Panc1 (cell line): ENCODE results near the gene KCNC3. TPM values are rescaled to one million over a fixed set of nuclear protein-coding genes. Genes with fewer than 3 reads are reported as not detected.

Experiments
- ATAC-seq: fragments of 200-7000 bp; cut with Tn5 transposase; 2 replicates; pipeline ENCODE4 v1.9.1; 2020; ENCODE audit warnings: mild to moderate bottlenecking, moderate library complexity
- BruUV-seq: library from RNA; stranded (reverse); fragments of 400-500 nt; replicated peaks from 2 replicates; lab custom pipeline; 2021; lab: Mats Ljungman, UMichigan
- CTCF ChIA-PET: fragments of 300-600 bp; sonication (Branson Sonifier 250); formaldehyde crosslinking; loops from one replicate; lab custom pipeline; 2022; ENCODE audit warnings: antibody characterized with exemption; lab: Charles Lee
- POLR2A ChIA-PET: fragments of 300-600 bp; sonication (Branson Sonifier 250); formaldehyde crosslinking; loops from one replicate; lab custom pipeline; 2022; ENCODE audit warnings: antibody characterized with exemption; lab: Charles Lee
- DNase-seq: peaks from one replicate; pipeline ENCODE4 v3.0.0-alpha.2; 2010; ENCODE audit warnings: low read depth, low spot score
- H3K27ac ChIP-seq: 2 replicates; pipeline ENCODE4 v1.5.1; 2011; ENCODE audit warnings: mild to moderate bottlenecking, low read length, inconsistent platforms
- H3K27me3 ChIP-seq: fragments of 200-500 bp; sonication (Bioruptor generic); 2 replicates; pipeline ENCODE4 v1.6.0; 2014; ENCODE audit warnings: low read length, inconsistent platforms; ENCODE audit not compliant: control insufficient read depth, insufficient read depth
- H3K36me3 ChIP-seq: fragments of 200-500 bp; sonication (Bioruptor generic); 2 replicates; pipeline ENCODE4 v1.5.1; 2014; ENCODE audit warnings: inconsistent platforms, mild to moderate bottlenecking, low read length, moderate library complexity; ENCODE audit not compliant: control insufficient read depth, insufficient read depth
- H3K4me1 ChIP-seq: 2 replicates; pipeline ENCODE4 v1.5.1; 2011; ENCODE audit warnings: inconsistent platforms, mild to moderate bottlenecking, low read length, moderate library complexity; ENCODE audit not compliant: control insufficient read depth, insufficient read depth
- H3K4me3 ChIP-seq, 2 experiments: 2 replicates each; pipeline ENCODE4 v1.5.1; 2011 to 2012; ENCODE audit warnings: low read depth in 2 of 2, low read length in 2 of 2, mild to moderate bottlenecking in 2 of 2, inconsistent platforms in 1 of 2, moderate library complexity in 1 of 2
- H3K9me3 ChIP-seq: fragments of 200-500 bp; sonication (Bioruptor generic); 2 replicates; pipeline ENCODE4 v1.5.1; 2014; ENCODE audit warnings: low read depth, mild to moderate bottlenecking, inconsistent platforms, low read length, moderate library complexity; ENCODE audit not compliant: control insufficient read depth, insufficient read depth
- CTCF ChIP-seq: fragments of 450-650 bp; IDR thresholded peaks from 2 replicates; pipeline ENCODE4 v1.5.1; 2017; ENCODE audit warnings: mild to moderate bottlenecking
- POLR2AphosphoS5 ChIP-seq: IDR thresholded peaks from 2 replicates; pipeline ENCODE4 v1.6.1; 2012; ENCODE audit warnings: mild to moderate bottlenecking, low read depth, low read length, moderate library complexity
- REST ChIP-seq, 2 experiments: IDR thresholded peaks; 2 replicates each; pipeline ENCODE4 v1.6.1; 2011 to 2012; ENCODE audit warnings: low read depth in 2 of 2, control low read depth in 1 of 2, low read length in 1 of 2, mild to moderate bottlenecking in 1 of 2, moderate library complexity in 1 of 2; ENCODE audit not compliant: insufficient read depth in 1 of 2
- SIN3A ChIP-seq: IDR thresholded peaks from 2 replicates; pipeline ENCODE4 v1.6.1; 2012; ENCODE audit warnings: low read depth, mild to moderate bottlenecking, low read length, moderate library complexity, borderline replicate concordance; ENCODE audit not compliant: insufficient read depth
- TCF7L2 ChIP-seq: IDR thresholded peaks from 2 replicates; pipeline ENCODE4 v1.6.1; 2011; ENCODE audit warnings: mild to moderate bottlenecking, low read depth, low read length, inconsistent platforms
- in situ Hi-C: cut with HindIII; loops from 2 replicates; pipeline ENCODE4 v1.10.0; 2016; ENCODE audit warnings: low sequenced_read_pairs, low pct_unique_long_range_greater_than_20kb
- intact Hi-C: fragments of 100-400 bp; cut with micrococcal nuclease; formaldehyde crosslinking; loops from one replicate; pipeline ENCODE4 v1.10.0; 2022; ENCODE audit not compliant: unreplicated experiment
- total RNA-seq: library from RNA; stranded (reverse); gene quantifications from one replicate; pipeline ENCODE4 v1.2.1, GENCODE V29; 2021; ENCODE audit not compliant: unreplicated experiment

The KCNC3 gene
- total RNA-seq, 1 experiment from 2014 or later, result 10.8 TPM

GRCh38 chr19:50290011-50290410 lies 39.2 kb downstream of the KCNC3 start:
- Histone ChIP-seq H3K4me3 (no peak overlapping the region), H3K27me3 (no peaks in the 10 kb centered on the region), H3K9me3 (peaks cover 9% of the 10 kb centered on the region; the same call in 1 of the 2 replicates), H3K36me3 (no peaks in the 10 kb centered on the region), H3K27ac (no peak overlapping the region), H3K4me1 (no peaks in the 10 kb centered on the region)
- BruUV-seq, result no TSS peak
- in situ Hi-C loops (no loop called here), intact Hi-C loops (no loop called here)
- ChIA-PET CTCF (no interaction called here), POLR2A (no interaction called here)
- DNase-seq, result no peak
- TF ChIP-seq REST (IDR thresholded peaks at IDR 0.05; ENCODE audit: insufficient read depth in 1 of 2, low read depth in 2 of 2, low read length in 1 of 2) (no peak), POLR2AphosphoS5 (no peak), CTCF (no peak), TCF7L2 (no peak), SIN3A (no peak)
- ATAC-seq, result no peak

GRCh38 chr19:50288954-50289353 lies 40.2 kb downstream of the KCNC3 start:
- Histone ChIP-seq H3K4me3 (no peak overlapping the region), H3K4me1 (no peaks in the 10 kb centered on the region), H3K27me3 (no peaks in the 10 kb centered on the region), H3K9me3 (peaks cover 9% of the 10 kb centered on the region; the same call in 1 of the 2 replicates), H3K27ac (no peak overlapping the region), H3K36me3 (no peaks in the 10 kb centered on the region)
- in situ Hi-C loops, result no loop called here
- POLR2A ChIA-PET, result no interaction called here
- intact Hi-C loops, result no loop called here
- DNase-seq, result no peak
- ATAC-seq, result no peak
- CTCF ChIA-PET, result no interaction called here
- no peak for TF ChIP-seq SIN3A
- TF ChIP-seq CTCF, result no peak
- TF ChIP-seq TCF7L2, result no peak
- TF ChIP-seq REST (IDR thresholded peaks at IDR 0.05; ENCODE audit: insufficient read depth in 1 of 2, low read depth in 2 of 2, low read length in 1 of 2), result no peak
- TF ChIP-seq POLR2AphosphoS5, result no peak
- BruUV-seq, result no TSS peak
